Transverse colon (tissue), 4 donors: ENCODE results near the gene NFYB. TPM values are rescaled to one million over a fixed set of nuclear protein-coding genes. Genes with fewer than 3 reads are reported as not detected.

Experiments
- DNase-seq: peaks from one replicate; pipeline ENCODE4 v3.0.0-alpha.2; 2019
- H3K27ac ChIP-seq, 4 donors: fragments of 200-600 bp; sonication (generic); 2 replicates each; pipeline ENCODE4 v1.5.1; 2016 to 2018; ENCODE audit warnings: inconsistent platforms in 4 of 4
- H3K27me3 ChIP-seq: fragments of 200-600 bp; sonication (generic); 2 replicates; pipeline ENCODE4 v1.5.1; 2017; ENCODE audit warnings: inconsistent platforms
- H3K36me3 ChIP-seq, 4 donors: fragments of 200-600 bp; sonication (generic); 2 replicates each; pipeline ENCODE4 v1.5.1; 2017 to 2019; ENCODE audit warnings: inconsistent platforms in 4 of 4
- H3K4me1 ChIP-seq, 4 donors: fragments of 200-600 bp; sonication (generic); 2 replicates each; pipeline ENCODE4 v1.5.1; 2017 to 2020; ENCODE audit warnings: inconsistent platforms in 4 of 4
- H3K4me3 ChIP-seq, 4 donors: fragments of 200-600 bp; sonication (generic); 1 replicate in 1 of 4; 2 replicates in 3 of 4; pipeline versions ENCODE4 v1.5.1 to v1.6.1; 2017 to 2019; ENCODE audit warnings: inconsistent platforms in 4 of 4
- H3K9me3 ChIP-seq, 2 donors: fragments of 200-600 bp; sonication (generic); 2 replicates each; pipeline ENCODE4 v1.5.1; 2017 to 2019; ENCODE audit warnings: inconsistent platforms in 2 of 2
- CTCF ChIP-seq, 5 experiments: fragments of 200-600 bp in 3 of 5; fragments of 450-650 bp in 2 of 5; sonication (generic) in 3 of 5; IDR thresholded peaks; 1 replicate in 2 of 5; 2 replicates in 3 of 5; pipeline ENCODE4 v1.5.1; 2016 to 2017; ENCODE audit warnings: antibody characterized with exemption in 5 of 5, inconsistent platforms in 3 of 5, mild to moderate bottlenecking in 2 of 5, moderate library complexity in 1 of 5
- EP300 ChIP-seq: sonication (generic); formaldehyde crosslinking; IDR thresholded peaks from one replicate; pipeline ENCODE4 v1.6.1; 2017; ENCODE audit warnings: antibody characterized with exemption, low read depth
- POLR2A ChIP-seq: fragments of 450-650 bp; IDR thresholded peaks from one replicate; pipeline ENCODE4 v1.6.1; 2016; ENCODE audit warnings: antibody characterized with exemption, mild to moderate bottlenecking, moderate library complexity
- POLR2AphosphoS5 ChIP-seq, 3 donors: sonication (generic); formaldehyde crosslinking; IDR thresholded peaks; one replicate each; pipeline ENCODE4 v1.6.1; 2016; ENCODE audit warnings: antibody characterized with exemption in 3 of 3
- WGBS, 2 donors: methylation state at CpG; one replicate each; pipeline ENCODE4 v1.1.5; 2018; ENCODE audit warnings: low coverage in 1 of 2; 5-methylcytosine and 5-hydroxymethylcytosine counted together
- in situ Hi-C, 4 donors: fragments of 200-750 bp; cut with MboI; loops; one replicate each; pipeline versions ENCODE4 v1.15.0 to v1.15.1; 2017; ENCODE audit warnings: low sequenced_read_pairs in 3 of 4, low pct_ligation_motif_present in 1 of 4, low pct_unique_long_range_greater_than_20kb in 1 of 4
- intact Hi-C: fragments of 100-400 bp; cut with DNase I; formaldehyde crosslinking; loops from one replicate; pipeline ENCODE4 v1.15.1; 2023; ENCODE audit warnings: low total_unique reads
- total RNA-seq, 4 donors: library from RNA; depleted of rRNA; stranded (reverse); fragments of >200 nt; gene quantifications; one replicate each; pipeline ENCODE4 v1.1.0, GENCODE V29; 2016

The NFYB gene
- total RNA-seq, 4 donors from 2014 or later = 9.4 to 26.0 (median 18.8) TPM

DNA sequence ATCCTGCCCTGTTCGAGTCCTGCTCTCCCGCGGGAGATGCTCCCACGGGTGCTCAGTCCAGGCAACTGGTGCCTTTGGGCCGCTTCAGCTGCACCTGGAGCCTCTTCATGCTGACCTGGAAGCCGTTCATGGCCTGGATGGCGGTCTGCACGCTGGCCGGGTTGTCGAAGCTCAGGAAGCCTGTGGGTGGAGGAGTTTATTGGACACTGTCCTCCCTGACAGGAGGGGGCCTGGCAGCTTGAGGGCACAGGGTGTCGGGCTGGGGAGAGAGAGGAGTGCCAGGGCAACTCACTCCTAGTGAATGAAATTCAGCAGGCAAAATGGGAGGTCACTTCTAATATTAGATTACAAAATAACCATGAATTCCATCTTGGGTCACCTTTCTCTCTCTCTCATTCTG, 9.3 kb upstream of the NFYB start:
- in situ Hi-C loops = no loop called here
- H3K27me3 ChIP-seq = no peaks in the 10 kb centered on the region
- no peaks in the 10 kb centered on the region for H3K9me3 ChIP-seq
- DNase-seq = no peak
- H3K4me1 ChIP-seq = no peaks in the 10 kb centered on the region
- H3K27ac ChIP-seq = no peak overlapping the region
- H3K4me3 ChIP-seq = no peak overlapping the region
- no peaks in the 10 kb centered on the region for H3K36me3 ChIP-seq
- WGBS, 2 donors = 78 to 93% methylated on average over 3 to 11 of the region's 11 CpGs
- intact Hi-C loops = no loop called here
- TF ChIP-seq POLR2AphosphoS5 (IDR thresholded peaks at IDR 0.05) (no peak), CTCF (IDR thresholded peaks at IDR 0.05) (no peak), POLR2A (no peak), EP300 (no peak)

- WGBS, 2 donors = 69 to 83% methylated on average over 1 of the region's 1 CpG
- Histone ChIP-seq H3K9me3 (no peaks in the 10 kb centered on the region), H3K27ac (no peak overlapping the region), H3K4me1 (peaks cover 0 to 3% (median 2%) of the 10 kb centered on the region in 4 donors), H3K27me3 (no peaks in the 10 kb centered on the region), H3K4me3 (no peak overlapping the region), H3K36me3 (no peaks in the 10 kb centered on the region)
- no peak for TF ChIP-seq EP300
- no peak for TF ChIP-seq CTCF (IDR thresholded peaks at IDR 0.05)
- TF ChIP-seq POLR2A = no peak
- no peak for TF ChIP-seq POLR2AphosphoS5 (IDR thresholded peaks at IDR 0.05)
- intact Hi-C loops (no loop called here), in situ Hi-C loops (no loop called here)
- no peak for DNase-seq
These were observed 5.9 kb upstream of the NFYB start for GRCh38 chr12:104143918-104144317.

- no peak for DNase-seq
- intact Hi-C loops (no loop called here), in situ Hi-C loops (no loop called here)
- Histone ChIP-seq H3K27ac (no peak overlapping the region), H3K27me3 (no peaks in the 10 kb centered on the region), H3K4me1 (peaks cover 0 to 10% (median 9%) of the 10 kb centered on the region in 4 donors), H3K36me3 (no peaks in the 10 kb centered on the region), H3K9me3 (no peaks in the 10 kb centered on the region), H3K4me3 (no peak overlapping the region)
- TF ChIP-seq EP300 (no peak), POLR2AphosphoS5 (IDR thresholded peaks at IDR 0.05) (no peak), CTCF (IDR thresholded peaks at IDR 0.05) (no peak), POLR2A (no peak)
These were observed 5.0 kb upstream of the NFYB start for GRCh38 chr12:104143002-104143401.

GRCh38 chr12:104142543-104142942, 4.5 kb upstream of the NFYB start:
- Histone ChIP-seq H3K27ac (no peak overlapping the region), H3K4me3 (no peak overlapping the region), H3K9me3 (no peaks in the 10 kb centered on the region), H3K4me1 (peaks cover 0 to 10% (median 9%) of the 10 kb centered on the region in 4 donors), H3K36me3 (no peaks in the 10 kb centered on the region), H3K27me3 (no peaks in the 10 kb centered on the region)
- no peak for TF ChIP-seq POLR2A
- TF ChIP-seq POLR2AphosphoS5 (IDR thresholded peaks at IDR 0.05) = no peak
- TF ChIP-seq CTCF (IDR thresholded peaks at IDR 0.05) = no peak
- TF ChIP-seq EP300 = no peak
- intact Hi-C loops (no loop called here), in situ Hi-C loops (no loop called here)
- WGBS, 2 donors = 71 to 81% methylated on average over 2 of the region's 2 CpGs
- no peak for DNase-seq
